Frontal cortex (tissue), 4 donors: ENCODE data around the gene PHLDB3. TPM values are rescaled to one million over a fixed set of nuclear protein-coding genes. Genes with fewer than 3 reads are reported as not detected.
"Not testable (repeated sequence)": the region's sequence is repeated elsewhere in the genome, so short reads cannot be mapped to it uniquely, and the experiment has no call there.

ENCODE experiments used
- DNase-seq, 2 donors: peaks; one replicate each; pipeline ENCODE4 v3.0.0; 2012; ENCODE audit warnings: low spot score in 2 of 2
- FAIRE-seq: peaks from 2 replicates; lab custom pipeline; 2012; peaks lifted over from hg19 to GRCh38; lab: Jason Lieb, UNC
- total RNA-seq: library from RNA; depleted of rRNA; stranded (reverse); fragments of >200 nt; gene quantifications from one replicate; pipeline ENCODE4 v1.2.3, GENCODE V29; 2014
- donor health status: control.
- donor health status: control.
- donor health status: control.

Gene PHLDB3
- total RNA-seq, 1 donor from 2014 or later = 1.2 TPM

DNA sequence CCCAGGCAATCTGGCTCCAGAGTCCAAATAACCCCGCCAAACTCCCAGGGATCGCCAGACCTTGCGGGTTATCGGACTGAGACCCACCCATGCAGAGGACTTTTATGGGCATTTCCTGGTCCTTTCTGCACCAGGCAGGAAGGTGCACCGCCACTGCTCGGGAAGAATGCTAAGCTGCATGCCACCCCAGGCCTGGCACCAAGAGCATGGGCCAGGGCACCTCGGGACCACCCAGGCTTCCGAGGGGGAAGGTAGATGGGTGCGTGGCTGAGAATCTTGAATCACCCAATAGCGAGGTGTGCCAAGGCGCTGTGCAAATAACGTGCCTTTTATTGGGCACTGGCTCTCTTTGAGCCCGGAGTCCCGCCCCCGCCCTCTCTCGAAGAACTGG is 28.0 kb upstream of the PHLDB3 start:
- FAIRE-seq (no peak), DNase-seq (no peak)

DNA sequence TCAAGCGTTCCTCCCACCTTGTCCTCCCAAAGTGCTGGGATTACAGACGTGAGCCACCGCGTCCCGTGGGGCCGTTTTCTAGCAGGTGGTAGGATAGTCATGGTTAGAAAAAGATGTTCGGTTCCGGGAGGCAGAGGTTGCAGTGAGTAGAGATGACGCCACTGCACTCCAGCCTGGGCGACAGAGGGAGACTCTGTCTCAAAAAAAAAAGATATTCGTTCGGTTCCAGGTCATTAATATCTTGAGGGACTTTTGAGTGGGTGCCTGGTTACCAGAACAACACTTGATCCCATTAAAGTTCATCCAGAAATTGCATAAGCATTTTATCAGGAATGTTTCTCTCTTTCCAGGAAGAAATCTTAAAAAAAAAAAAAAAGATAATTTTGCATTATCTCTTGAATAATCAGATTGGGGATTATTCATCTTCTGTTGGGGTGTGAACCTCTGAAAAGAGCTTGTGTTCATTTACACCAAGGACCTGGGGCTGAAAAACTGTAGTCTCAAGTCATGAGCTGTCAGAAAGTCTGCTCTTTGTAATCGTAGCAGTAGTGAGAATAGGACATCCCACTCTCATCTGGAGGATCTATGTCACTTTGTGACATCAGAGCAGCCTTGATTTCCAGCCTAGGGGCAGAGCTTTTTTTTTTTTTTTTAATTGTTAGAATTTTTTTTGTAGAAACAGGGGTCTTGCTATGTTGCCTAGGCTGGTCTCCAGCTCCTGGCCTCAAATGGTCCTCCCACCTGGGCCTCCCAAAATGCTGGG is 23.5 kb upstream of the PHLDB3 start:
- DNase-seq = no peak
- FAIRE-seq = no peak

DNA sequence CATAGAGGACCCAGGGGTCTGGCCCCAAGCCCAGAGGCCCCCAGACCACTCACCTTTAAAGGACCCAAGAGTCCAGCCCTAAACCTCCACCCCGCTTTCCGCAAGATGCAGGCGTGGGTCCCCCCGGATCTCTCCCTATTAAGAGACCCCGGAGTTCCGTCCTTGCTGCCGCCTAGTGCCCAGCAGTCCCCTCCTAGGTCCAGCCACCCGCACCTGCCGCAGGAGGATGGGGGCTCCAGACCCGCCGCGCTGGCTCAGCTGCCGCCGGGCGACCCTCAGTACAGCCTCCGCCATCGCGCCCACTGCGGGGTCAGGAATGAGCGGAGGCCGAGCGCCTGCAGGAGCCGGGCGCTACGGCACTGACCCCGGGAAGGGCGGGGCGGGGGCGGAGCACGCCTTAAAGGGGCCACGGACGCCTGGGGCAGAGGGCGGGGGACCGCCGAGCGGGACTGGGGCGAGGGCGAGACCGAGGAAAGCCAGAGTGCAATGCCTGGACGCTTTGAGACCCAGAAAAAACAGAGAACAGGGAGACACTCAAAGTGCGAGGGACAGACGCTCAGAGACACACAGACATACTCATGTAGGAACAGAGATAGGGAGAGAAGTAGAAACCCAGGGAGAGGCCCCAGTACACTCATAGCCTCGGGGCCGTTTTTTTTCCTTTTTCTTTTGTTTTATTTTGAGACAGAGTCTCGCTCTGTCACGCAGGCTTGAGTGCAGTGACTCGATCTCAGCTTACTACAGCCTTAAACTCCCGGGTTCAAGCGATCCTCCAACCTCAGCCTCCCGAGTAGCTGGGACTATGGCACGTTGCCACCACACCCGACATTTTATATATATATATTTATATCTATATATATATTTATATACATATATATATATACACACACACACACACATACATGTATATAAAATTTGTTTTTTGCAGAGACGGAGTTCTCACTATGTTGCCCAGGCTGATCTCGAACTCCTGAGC is 22.6 kb upstream of the PHLDB3 start, which contains the start of gene ETHE1:
Gene ETHE1 (minus strand): TSS at position 318 of the 976 bp plus-strand sequence. CDS start 24 bp downstream, at position 294.
- no peak for FAIRE-seq
- DNase-seq = peak; percentile 78 to 83

DNA sequence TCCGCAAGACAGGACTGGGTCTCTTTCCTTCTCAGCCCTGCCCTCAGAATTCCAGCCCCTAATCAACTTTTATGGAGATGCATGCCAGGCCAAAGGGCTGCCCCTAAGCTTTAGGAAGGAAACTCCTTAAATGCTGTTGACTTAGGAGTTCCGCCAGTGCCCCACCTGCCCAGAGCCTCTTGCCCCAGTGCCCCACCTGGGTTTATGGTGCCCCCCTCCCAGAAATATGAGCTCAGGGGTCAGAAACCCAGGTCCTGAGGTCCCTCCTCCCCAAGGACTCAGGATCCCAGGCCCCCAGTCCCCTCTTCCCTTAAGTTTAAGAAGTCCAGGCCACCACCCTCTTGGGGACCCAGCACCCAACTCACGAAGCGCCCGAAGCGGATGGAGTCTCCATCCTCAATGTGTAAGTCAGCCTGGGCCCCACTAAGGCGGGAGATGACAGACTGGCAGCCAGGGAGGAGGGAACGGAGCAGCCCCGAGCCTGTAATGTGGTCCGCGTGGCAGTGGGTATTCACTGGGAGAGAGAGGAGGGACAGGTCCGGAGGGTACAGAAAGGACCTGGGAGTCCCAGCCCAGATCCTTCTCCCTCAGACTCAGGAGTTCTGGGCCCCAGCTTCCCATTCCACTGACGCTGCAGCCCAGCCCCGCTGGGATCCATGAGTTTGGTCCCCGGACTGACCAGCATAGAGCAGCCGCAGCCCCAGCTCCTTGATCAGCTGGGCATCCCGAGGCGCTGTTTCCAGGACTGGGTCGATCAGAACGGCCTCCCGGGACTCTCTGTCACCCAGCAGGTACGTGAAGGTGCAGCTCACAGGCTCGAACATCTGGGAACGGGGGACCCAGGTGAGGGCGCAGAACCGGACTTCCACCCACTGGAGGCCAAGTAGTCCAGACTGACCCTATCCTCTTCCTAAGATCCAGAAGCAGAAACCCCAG is 21.6 kb upstream of the PHLDB3 start:
- FAIRE-seq (no peak), DNase-seq (no peak)

DNA sequence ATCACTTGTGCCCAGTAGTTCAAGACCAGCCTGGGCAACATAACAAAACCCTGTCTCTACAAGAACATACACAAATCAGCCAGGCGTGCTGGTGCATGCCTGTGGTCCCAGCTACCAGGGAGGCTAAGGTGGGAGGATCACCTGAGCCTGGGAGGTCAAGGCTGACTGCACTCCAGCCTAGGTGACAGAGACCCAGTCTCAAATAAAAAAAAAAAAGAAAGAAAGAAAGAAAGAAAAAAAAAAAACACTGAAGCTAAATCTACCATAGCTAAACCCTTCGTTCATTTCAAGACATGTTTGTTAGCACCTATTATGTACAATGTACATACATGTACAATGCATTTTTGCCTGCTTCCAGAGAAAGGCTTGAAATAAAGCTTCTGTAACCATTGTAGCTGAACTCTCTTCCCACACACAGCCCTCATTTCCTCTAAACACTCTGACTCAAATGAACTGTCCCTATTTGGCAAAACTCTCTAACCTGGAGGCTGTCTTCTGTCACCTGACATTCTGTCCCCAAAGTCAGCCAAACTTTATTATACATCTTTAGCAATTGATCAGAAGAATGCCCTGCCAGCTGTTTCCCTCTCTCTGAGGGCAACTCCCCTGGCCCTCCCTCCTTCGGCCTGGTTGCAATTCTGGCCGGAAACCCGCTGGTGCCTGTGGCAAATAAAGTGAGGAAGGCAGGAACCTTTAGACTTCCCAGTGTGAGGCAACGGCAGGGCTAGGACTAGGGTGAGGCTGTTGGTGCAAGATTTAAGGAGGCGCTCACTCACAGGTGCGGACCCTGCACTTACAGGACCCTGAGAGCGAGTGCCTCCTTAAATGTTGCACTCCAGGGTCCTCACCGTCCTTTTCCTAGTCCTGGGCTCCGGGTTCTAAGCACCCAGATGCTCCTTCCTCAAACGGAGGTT is 20.6 kb upstream of the PHLDB3 start:
- no peak for DNase-seq

DNA sequence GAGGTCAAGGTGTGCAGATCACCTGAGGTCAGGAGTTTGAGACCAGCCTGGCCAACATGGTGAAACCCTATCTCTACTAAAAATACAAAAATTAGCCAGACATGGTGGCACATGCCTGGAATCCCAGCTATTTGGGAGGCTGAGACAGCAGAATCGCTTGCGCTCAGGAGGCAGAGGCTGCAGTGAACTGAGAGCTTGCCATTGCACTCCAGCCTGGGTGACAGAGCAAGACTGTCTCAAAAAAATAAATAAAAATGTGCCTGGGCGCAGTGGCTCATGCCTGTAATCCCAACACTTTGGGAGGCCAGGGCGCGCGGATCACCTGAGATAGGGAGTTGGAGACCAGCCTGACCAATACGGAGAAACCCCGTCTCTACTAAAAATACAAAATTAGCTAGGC is 19.1 kb upstream of the PHLDB3 start:
- not testable (repeated sequence) for DNase-seq, FAIRE-seq

More for the DNA sequence above, 20.6 kb upstream of the PHLDB3 start:
- FAIRE-seq = no peak

DNA sequence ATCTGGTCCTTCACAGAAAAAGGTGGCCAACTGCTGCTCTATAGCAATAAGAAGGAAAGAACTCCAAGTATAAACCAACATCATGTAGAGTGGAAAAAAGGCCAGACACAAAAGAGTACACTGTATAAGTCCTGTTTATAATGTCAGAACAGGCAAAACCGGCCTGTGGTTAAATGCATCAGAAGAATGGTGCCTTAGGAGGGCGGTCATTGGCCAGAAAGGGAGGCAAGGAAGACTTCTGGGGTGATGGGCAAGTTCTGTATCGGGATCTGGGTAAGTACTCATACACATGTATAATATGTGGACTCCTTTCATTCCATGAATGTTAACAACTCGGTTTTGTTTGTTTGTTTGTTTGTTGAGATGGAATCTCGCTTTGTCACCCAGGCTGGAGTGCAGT is 18.4 kb upstream of the PHLDB3 start:
- DNase-seq (no peak), FAIRE-seq (no peak)

DNA sequence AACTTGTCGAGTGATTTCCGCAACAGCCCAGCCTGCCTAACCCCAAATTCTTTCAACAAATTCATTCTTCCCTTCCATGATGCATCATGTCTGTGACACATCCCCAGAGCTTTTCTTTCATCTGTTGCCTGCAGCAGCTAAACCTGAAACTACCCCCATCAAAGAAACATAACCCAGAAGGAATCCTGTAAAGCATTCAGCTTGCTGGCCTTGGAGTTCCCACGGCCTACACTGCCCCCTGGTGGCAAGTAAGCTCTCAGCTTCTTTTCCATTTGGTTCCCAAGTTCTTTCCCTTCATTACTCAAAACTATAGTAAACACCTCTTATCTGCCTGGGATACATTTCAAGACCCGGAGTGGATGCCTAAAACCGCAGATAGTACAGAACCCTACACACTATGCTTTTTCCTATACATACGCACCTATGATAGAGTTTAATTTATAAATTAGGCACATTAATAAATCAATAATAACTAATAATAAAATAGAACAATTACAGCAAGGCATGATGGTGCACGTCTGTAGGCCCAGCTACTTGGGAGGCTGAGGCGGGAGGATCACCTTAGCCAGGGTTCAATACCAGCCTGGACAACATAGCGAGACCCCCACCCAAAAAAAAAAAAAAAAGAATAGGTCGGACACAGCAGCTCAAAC is 15.0 kb upstream of the PHLDB3 start:
- DNase-seq (peak; percentile 63 to 76), FAIRE-seq (no peak)

DNA sequence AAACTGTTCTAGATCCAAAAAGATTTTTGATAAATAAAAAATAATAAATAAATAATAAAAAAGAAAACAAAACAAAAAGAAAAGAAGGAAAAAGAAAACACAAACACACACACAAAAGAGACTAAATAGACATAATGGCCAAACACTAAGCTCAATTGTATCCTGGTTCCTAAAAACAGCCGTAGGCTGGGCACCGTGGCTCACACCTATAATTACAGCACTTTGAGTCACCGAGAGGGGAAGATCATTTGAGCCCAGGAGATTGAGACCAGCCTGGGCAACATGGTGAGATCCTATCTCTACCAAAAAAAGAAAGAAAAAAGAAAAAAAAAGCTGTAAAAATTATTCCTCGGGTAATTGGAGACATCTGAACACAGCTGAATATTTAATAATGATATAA is 13.5 kb upstream of the PHLDB3 start:
- FAIRE-seq (peak; percentile 67), DNase-seq (no peak)

DNA sequence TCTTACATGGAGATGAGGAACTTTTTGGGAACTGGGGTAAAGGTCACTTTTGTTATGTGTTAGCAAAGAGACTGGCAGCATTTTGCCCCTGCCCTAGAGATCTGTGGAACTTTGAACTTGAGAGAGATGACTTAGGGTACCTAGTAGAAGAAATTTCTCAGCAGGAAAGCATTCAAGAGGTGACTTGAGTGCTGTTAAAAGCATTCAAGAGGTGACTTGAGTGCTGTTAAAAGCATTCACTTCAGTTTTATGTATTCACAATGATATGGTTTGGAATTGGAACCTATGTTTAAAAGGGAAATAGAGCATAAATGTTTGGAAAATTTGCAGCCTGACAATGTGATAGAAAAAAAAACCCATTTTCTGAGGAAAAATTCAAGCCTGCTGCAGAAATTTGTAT is 7.9 kb upstream of the PHLDB3 start:
- DNase-seq, FAIRE-seq: not testable (repeated sequence)

DNA sequence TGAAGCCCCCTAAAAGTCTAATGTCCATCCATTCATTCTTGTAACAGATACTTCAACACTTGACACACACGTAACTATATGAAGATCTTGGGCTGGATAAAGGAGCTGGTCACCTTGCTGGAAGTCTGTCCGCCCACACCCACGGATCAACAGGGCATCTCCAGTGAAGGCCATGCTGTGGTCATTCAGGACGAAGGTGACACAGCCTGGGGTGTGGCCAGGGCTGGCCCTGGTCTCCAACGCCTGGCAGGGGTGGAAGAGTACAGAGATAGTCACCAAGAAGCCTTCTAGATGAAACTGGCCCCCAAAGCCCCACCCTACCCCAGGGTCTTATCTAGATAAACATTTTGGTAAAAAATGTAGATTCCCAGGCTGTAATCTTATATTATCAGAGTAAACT is 6.8 kb upstream of the PHLDB3 start:
- FAIRE-seq (no peak), DNase-seq (no peak)

DNA sequence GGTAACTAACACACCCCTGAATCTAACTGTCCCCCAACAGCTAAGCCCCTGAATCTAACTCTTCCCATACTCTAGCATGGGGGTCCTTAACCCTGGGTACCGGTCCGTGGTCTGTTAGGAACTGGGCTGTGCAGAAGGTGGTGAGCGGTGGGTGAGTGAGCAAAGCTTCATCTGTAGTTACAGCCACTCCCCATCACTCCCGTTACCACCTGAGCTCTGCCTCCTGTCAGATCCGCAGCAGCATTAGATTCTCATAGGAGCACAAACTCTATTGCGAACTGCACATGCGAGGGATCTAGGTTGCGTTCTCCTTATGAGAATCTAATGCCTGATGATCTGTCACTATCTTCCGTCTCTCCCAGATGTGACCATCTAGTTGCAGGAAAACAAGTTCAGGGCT is 6.2 kb upstream of the PHLDB3 start:
- FAIRE-seq (no peak), DNase-seq (no peak)

DNA sequence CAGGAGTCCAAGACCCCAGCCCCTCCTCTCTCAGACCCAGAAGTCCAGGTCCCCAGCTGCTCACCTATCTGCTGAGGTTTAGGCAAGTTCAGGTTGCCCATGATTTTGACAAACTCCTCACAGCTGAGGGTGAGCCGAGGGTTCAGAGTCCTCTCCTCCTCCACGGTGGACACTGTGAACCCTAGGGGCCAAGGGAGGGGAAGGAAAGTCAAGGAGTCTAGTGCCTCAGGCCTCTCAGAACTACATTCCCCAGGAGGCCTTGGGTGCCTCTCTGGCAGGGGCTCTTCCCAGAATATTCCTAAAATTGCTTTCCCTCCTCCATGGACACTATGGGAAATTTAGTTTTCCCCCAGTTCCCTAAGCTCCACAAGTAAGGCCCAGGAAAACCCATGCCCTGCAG is 3.3 kb upstream of the PHLDB3 start:
- no peak for FAIRE-seq
- DNase-seq = no peak

DNA sequence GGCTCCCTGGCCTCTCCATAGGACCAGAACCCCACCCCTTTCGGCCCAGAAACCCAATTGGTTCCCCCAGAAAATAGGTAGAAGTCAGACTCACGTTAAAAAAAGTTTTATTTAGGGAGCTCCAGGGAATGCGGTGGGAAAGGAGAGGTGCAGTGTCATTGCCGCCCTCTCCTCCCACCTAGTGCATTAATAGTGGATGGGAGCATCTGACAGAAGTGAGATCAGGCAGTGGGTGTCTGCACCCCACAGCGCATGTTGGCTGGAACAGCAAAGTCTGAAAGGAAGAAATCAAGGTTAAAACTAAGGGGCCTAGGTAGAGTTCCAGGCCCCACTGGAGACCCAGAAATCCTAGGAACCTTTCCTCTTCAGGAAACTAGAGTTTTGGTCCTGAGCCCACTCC is 2.1 kb upstream of the PHLDB3 start:
- DNase-seq = no peak
- no peak for FAIRE-seq

DNA sequence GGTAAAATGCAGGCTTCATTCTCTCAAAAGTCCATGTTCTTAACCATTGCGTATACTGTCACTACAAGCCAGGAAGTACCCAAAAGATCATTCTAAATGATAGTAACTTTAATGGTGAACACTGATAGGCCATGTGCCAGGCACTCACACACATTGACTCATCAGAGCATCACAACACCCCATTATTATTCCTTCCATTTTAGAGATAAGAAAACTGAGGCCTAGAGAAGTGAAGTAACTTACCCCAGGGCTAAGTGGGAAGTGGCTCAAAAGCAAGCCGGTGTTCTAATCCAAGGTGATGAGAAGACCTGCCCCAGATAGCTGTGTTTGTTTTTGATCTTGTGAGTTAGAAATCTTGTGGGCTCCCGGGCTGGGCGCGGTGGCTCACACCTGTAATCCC is 1.4 kb upstream of the PHLDB3 start:
- DNase-seq (no peak), FAIRE-seq (no peak)

DNA sequence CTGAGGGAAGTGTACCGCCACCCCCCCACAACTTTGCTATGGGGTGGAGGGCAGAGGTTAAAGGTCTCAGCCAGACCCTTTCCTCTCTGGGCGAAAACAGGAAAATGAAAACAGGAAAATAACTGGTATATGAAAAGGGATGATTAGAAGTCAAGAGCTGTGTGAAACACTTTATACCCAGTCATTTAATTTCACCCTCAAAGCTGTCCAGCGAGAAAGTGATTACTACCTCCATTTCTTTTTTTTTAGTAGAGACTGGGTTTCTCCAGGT is 575 bp upstream of the PHLDB3 start:
- no peak for FAIRE-seq
- DNase-seq = no peak

DNA sequence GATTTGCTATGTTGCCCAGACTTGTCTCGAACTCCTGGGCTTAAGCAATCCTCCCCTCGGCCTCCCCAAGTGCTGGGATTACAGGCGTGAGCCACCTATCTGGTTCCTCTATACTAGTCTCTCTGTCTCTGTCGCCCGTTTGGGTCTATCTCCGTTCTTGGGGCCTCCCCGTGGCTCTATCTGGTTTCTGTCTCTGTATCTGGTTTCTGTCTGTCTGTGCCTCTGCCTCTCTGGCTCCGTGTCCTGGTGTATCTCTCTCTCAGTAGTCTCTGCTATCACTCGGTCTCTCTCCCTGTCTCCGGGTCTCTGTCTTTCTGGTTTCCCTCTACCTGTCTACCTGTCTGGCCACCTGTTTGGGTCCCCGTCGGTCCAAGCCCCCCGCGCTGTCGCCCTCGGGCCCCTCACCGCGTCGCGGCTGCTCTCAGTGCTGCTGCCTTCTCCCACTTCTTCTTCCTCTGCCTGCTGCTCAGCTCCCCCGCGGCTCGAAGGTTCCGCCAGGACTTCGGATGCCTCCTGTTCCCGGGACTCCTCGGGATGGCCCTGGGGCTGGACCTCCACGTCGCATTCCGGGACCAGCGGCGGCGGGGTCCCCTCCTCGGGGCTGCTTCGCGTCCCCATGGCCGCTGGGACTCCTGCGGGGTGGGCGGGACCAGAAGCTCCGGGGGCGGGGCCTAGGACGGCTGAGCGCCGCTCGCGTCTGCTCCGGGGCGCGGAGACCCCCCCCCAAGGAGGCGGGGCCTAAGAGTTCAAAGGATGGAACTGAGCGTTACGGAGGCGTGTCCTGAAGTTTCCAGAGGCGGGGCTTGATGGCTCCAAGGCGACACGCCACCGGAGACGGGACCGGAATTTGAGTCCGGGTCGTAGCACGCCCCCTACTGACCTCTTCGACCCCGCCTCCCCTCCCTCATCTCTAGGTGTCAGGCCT is 783 bp downstream of the PHLDB3 start:
- FAIRE-seq = no peak
- DNase-seq = peak; percentile 95 to 99
